Aorta (tissue), 5 donors: ENCODE measurements around the gene GRM7. TPM values are rescaled to one million over a fixed set of nuclear protein-coding genes. Genes with fewer than 3 reads are reported as not detected.
A peak's percentile ranks its signal among the peaks of the same experiment; 100 is the strongest.

ENCODE experiments used
- ATAC-seq: fragments of 200-7000 bp; cut with Tn5 transposase; one replicate; pipeline ENCODE4 v1.9.1; 2022; ENCODE audit warnings: moderate library complexity; ENCODE audit not compliant: low FRiP score
- DNase-seq, 2 donors: peaks; one replicate each; pipeline ENCODE4 v3.0.0-alpha.2; 2020
- H3K27ac ChIP-seq, 2 donors: one replicate each; pipeline ENCODE4 v1.5.1; 2013; ENCODE audit warnings: low read length in 2 of 2, mild to moderate bottlenecking in 2 of 2, moderate library complexity in 2 of 2, control low read depth in 1 of 2, inconsistent platforms in 1 of 2, low read depth in 1 of 2
- H3K27me3 ChIP-seq, 2 donors: one replicate each; pipeline ENCODE4 v1.6.1; 2013; ENCODE audit warnings: control low read depth in 1 of 2, low read length in 1 of 2, mild to moderate bottlenecking in 1 of 2, moderate library complexity in 1 of 2; ENCODE audit not compliant: insufficient read depth in 2 of 2, control insufficient read depth in 1 of 2
- H3K36me3 ChIP-seq, 2 donors: one replicate each; pipeline ENCODE4 v1.6.1; 2013; ENCODE audit warnings: control low read depth in 1 of 2, low read length in 1 of 2, mild to moderate bottlenecking in 1 of 2; ENCODE audit not compliant: insufficient read depth in 2 of 2, control insufficient read depth in 1 of 2
- H3K4me1 ChIP-seq, 2 donors: one replicate each; pipeline ENCODE4 v1.6.1; 2013; ENCODE audit warnings: low read length in 2 of 2, control low read depth in 1 of 2, mild to moderate bottlenecking in 1 of 2, moderate library complexity in 1 of 2; ENCODE audit not compliant: insufficient read depth in 2 of 2, control insufficient read depth in 1 of 2
- H3K4me3 ChIP-seq, 2 donors: one replicate each; pipeline ENCODE4 v1.5.1; 2013; ENCODE audit warnings: low read length in 2 of 2, control low read depth in 1 of 2, mild to moderate bottlenecking in 1 of 2
- H3K9me3 ChIP-seq: one replicate; pipeline ENCODE4 v1.6.1; 2013; ENCODE audit warnings: mild to moderate bottlenecking, low read length; ENCODE audit not compliant: control insufficient read depth
- whole genome bisulfite sequencing, 2 donors: extraction: QIAGEN DNeasy Blood & Tissue Kit; methylation state at CpG; one replicate each; pipeline ENCODE4 v1.1.7; 2013; 5-methylcytosine and 5-hydroxymethylcytosine counted together
- intact Hi-C, 2 donors: fragments of 100-400 bp; cut with DNase I; formaldehyde crosslinking; loops; one replicate each; pipeline versions ENCODE4 v1.14.2 to v1.15.0; 2022
- polyA plus RNA-seq, 2 donors: library from polyadenylated mRNA; stranded (reverse); fragments of 200-250 nt; gene quantifications; one replicate each; pipeline ENCODE4 v1.2.3, GENCODE V29; 2013
- total RNA-seq, 2 donors: library from RNA; stranded (reverse); fragmentation: NEBNext Ultra II Directional; extraction: Animal tissue kit (Norgen Biotek cat#: 25700); gene quantifications; one replicate each; pipeline ENCODE4 v1.2.1, GENCODE V29; 2021
- donor health status: healthy with polysubstance abuse.
- donor health status: Bipolar disorder and iron deficiency.
- donor health status: DM: no; HTN: no; CAD: no.
- donor health status: DM: no; HTN: no; CAD: no.
- donor health status: DM: yes; HTN: yes; CAD: no.

The GRM7 gene
- total and polyA plus RNA-seq, 4 donors = 0.10 to 2.5 (median 0.50) TPM

DNA sequence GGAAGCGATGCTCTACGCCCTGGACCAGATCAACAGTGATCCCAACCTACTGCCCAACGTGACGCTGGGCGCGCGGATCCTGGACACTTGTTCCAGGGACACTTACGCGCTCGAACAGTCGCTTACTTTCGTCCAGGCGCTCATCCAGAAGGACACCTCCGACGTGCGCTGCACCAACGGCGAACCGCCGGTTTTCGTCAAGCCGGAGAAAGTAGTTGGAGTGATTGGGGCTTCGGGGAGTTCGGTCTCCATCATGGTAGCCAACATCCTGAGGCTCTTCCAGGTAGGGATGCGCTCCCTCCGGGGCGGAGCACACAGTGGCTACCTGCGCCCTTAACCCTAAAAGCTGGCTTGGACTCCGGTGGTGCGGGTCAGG is 698 bp downstream of the GRM7 start:
- no peak overlapping the region for H3K27ac ChIP-seq
- no peak for ATAC-seq
- intact Hi-C loops = no loop called here
- no peak for DNase-seq
- H3K4me1 ChIP-seq = no peaks in the 10 kb centered on the region
- 1% methylated on average over 30 of the region's 30 CpGs for WGBS, 2 donors
- no peaks in the 10 kb centered on the region for H3K36me3 ChIP-seq
- no peaks in the 10 kb centered on the region for H3K27me3 ChIP-seq
- no peaks in the 10 kb centered on the region for H3K9me3 ChIP-seq
- peak overlapping the region in 1 of 2 donors; percentile 32 for H3K4me3 ChIP-seq

DNA sequence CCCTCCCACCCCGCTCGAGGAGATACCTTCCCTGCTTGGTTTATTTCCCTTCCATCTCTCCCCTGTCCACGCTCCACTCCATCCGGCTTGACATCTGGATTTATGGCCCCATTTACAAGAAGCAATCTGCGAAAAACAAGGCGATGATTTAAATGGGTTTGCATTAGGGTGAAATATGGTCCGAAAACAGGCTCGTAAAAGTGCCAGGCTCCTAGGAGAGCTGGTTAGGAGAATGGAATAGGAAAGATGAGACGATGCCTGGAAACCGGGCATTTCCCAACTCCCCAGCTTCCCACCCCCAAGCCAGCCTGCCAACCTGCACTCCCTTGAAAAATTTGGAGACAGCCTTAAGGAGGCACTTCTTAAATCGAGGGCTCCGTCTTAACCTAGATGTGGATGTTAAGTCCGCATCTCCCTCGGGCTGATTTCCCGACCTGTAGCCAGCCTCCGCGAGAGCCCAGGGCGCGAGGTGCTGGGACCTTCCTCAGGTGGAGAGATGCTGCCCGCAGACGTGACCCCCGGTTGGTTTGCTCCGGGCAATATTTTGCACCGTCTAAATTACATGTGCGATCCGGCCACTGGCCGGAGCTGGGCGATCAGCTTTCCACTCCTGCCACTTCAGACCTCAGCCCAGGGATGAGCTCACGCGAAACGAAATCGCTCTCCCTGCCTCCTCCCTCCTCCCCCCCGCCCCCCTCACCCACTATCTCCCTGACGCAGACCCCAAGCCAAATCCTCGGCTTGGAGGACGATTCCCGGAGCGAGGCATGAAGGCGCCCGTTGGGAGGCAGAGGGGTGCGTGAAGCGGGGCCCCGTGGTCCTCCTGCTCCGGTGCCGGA is 1.3 kb downstream of the GRM7 start:
- ATAC-seq (peak; percentile 6), DNase-seq (no peak)
- H3K27ac ChIP-seq = no peak overlapping the region
- no peaks in the 10 kb centered on the region for H3K27me3 ChIP-seq
- WGBS, 2 donors = 1 to 2% methylated on average over 44 to 45 of the region's 45 CpGs
- peak overlapping the region; percentile 3 to 32 for H3K4me3 ChIP-seq
- H3K9me3 ChIP-seq = no peaks in the 10 kb centered on the region
- H3K4me1 ChIP-seq = no peaks in the 10 kb centered on the region
- H3K36me3 ChIP-seq = no peaks in the 10 kb centered on the region
- intact Hi-C loops = no loop called here

DNA sequence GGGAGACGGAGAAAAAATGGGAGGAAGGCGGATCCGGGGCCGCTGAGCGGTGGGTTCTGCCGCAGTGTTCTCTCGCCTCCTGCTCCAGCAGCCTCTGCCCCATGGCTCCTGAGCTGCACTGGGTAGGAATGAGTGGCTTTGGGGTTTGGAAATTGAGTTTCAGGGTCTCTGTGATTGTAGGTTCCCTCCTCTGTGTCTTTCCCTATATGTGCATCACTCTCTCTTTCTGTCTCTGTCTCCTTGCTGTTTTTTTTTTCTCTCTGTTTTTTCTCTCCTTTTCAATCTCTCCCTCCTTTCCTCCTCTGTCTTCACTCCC is 1.9 kb downstream of the GRM7 start:
- Histone ChIP-seq H3K9me3 (no peaks in the 10 kb centered on the region), H3K27ac (no peak overlapping the region), H3K36me3 (no peaks in the 10 kb centered on the region), H3K27me3 (no peaks in the 10 kb centered on the region), H3K4me1 (no peaks in the 10 kb centered on the region), H3K4me3 (peak overlapping the region in 1 of 2 donors; percentile 32)
- intact Hi-C loops = no loop called here
- no peak for DNase-seq
- ATAC-seq = no peak
- WGBS, 2 donors = 3 to 4% methylated on average over 7 of the region's 7 CpGs

DNA sequence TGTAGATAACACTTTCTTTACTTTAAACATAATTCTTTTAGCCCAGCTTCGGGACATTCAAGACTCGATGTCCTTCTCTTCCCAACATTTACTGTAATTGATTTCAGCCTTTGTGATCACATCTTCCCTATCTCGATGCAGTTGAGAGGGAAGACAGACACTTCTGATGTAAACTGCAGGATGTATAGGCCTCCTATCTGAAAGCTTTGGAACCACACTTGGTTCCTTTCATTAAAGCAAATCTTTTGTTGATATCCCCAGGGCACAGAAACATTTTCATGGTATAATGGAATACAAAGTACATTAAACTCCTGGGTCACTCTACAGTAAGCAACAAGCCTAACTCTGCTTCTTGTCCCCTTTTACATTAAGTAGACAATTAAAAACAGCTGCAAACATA is 6.4 kb downstream of the GRM7 start:
- intact Hi-C loops = no loop called here
- no peak for ATAC-seq

DNA sequence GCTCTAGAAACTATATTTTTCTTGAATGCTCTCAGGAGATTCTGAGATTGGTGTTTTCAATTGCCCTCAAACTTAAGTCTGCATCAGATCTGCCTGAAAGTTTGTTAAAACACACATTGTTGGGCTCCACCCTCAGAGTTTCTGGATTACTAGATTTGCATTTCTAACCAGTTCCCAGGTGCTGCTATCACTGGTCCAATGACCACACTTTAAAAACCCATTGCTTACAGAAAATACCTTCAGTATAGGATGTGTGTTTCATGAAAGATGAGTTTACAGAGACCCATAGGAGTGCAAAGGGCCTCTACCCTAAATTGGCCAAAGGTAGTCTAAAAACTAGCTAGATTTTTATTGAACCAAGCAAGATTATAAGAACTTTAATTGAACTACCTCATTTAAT is 17.8 kb downstream of the GRM7 start:
- intact Hi-C loops = no loop called here
- Histone ChIP-seq H3K9me3 (no peaks in the 10 kb centered on the region), H3K4me3 (no peak overlapping the region), H3K27ac (no peak overlapping the region), H3K4me1 (no peaks in the 10 kb centered on the region), H3K36me3 (no peaks in the 10 kb centered on the region), H3K27me3 (no peaks in the 10 kb centered on the region)
- ATAC-seq (no peak), DNase-seq (no peak)

More for the DNA sequence above, 6.4 kb downstream of the GRM7 start:
- no peaks in the 10 kb centered on the region for H3K9me3 ChIP-seq
- H3K4me3 ChIP-seq = no peak overlapping the region
- no peaks in the 10 kb centered on the region for H3K36me3 ChIP-seq
- H3K27me3 ChIP-seq = no peaks in the 10 kb centered on the region
- no peak for DNase-seq
- H3K4me1 ChIP-seq = no peaks in the 10 kb centered on the region
- WGBS, 2 donors = 66 to 70% methylated on average over 3 of the region's 3 CpGs
- no peak overlapping the region for H3K27ac ChIP-seq

DNA sequence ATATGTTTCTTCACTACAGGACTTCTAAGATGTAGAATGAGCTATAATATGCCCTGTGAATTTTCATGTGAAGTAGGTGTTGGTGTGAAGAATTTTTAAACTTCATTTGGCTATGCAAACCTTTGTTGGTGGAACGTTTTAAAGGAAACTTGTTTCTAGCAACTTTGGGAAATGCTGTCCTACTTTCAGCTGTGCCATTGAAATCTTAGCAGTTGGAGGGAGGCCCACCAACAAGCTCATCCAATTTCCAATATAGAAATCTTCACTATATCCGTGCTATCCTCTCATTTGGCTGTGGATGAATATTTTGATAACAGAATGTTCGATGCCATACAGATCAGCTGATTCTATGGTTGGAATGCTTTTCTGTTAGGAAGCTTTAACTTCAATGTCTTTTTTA is 51.3 kb downstream of the GRM7 start:
- 68 to 72% methylated on average over 3 of the region's 3 CpGs for WGBS, 2 donors

DNA sequence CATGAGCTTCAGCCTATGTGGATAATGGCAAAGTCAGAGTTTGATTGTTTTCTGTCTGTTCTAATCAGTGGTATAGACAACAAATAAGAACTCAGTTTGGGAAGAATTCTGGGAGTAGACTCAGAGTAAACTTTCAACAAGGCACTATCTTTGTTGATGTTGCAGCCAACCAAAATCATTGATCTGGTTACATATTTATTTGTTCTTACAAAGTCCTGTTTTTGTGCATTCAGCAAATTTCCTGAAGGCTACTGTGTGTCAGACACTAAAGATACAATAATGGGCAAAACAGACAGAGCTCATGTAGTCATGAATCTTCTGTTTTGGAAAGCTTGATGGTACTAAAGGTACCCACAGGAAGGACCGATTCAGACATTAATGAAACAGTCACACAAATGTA is 55.0 kb downstream of the GRM7 start:
- Histone ChIP-seq H3K9me3 (no peaks in the 10 kb centered on the region), H3K4me3 (no peak overlapping the region), H3K36me3 (no peaks in the 10 kb centered on the region), H3K4me1 (no peaks in the 10 kb centered on the region), H3K27me3 (no peaks in the 10 kb centered on the region), H3K27ac (no peak overlapping the region)
- 81 to 83% methylated on average over 1 of the region's 1 CpG for WGBS, 2 donors
- no peak for ATAC-seq
- no peak for DNase-seq
- intact Hi-C loops = no loop called here

More for the DNA sequence above, 51.3 kb downstream of the GRM7 start:
- no peaks in the 10 kb centered on the region for H3K4me1 ChIP-seq
- no peak overlapping the region for H3K4me3 ChIP-seq
- ATAC-seq (no peak), DNase-seq (no peak)
- H3K27ac ChIP-seq = no peak overlapping the region
- H3K36me3 ChIP-seq = no peaks in the 10 kb centered on the region
- H3K27me3 ChIP-seq = no peaks in the 10 kb centered on the region
- intact Hi-C loops = no loop called here
- H3K9me3 ChIP-seq = no peaks in the 10 kb centered on the region

DNA sequence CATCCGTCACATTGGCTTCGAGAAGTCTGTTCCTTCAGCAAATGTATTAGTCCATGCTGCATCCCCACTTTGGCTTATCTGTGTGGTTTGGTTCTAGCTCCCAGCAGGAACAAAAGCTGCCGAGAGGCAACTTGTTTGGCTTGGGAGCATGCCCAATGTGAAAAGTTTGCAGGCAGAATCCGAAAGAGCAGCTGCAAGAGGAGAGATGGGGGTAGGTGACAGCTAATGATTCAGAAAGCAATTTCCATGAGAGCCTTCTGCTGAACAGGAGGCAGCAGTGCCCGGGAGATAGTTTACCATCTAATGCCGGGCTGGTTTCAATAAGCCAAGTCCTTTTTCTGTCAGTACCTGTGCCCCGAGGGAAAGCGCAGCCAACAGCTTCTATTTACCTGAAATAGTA is 60.2 kb downstream of the GRM7 start:
- intact Hi-C loops = no loop called here
- Histone ChIP-seq H3K27me3 (no peaks in the 10 kb centered on the region), H3K27ac (no peak overlapping the region), H3K4me1 (no peaks in the 10 kb centered on the region), H3K36me3 (no peaks in the 10 kb centered on the region), H3K9me3 (no peaks in the 10 kb centered on the region), H3K4me3 (no peak overlapping the region)
- 47 to 55% methylated on average over 8 of the region's 8 CpGs for WGBS, 2 donors
- DNase-seq = no peak
- ATAC-seq = no peak

DNA sequence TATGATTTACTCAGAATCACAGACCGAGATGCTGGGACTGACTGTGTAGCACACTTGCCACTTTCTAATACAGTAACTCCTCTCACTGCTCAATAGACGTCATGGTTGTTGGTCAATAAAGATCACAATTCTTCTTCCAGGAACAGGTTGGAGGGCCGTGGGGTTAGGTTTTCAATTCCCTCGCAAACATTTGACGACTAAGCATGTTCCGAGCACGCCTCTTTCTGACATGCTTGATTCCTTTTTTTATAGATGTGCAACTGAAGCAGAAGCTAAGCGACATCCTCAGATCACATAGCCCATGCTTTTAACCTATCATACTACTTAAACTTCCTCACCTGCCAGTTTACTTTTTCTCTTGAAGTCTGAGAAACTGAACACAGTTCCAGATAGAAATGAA is 61.0 kb downstream of the GRM7 start:
- H3K4me3 ChIP-seq = no peak overlapping the region
- whole genome bisulfite sequencing, 2 donors = 85 to 88% methylated on average over 8 of the region's 8 CpGs
- no peaks in the 10 kb centered on the region for H3K4me1 ChIP-seq
- DNase-seq (no peak), ATAC-seq (no peak)
- intact Hi-C loops = no loop called here
- no peaks in the 10 kb centered on the region for H3K27me3 ChIP-seq
- H3K27ac ChIP-seq = no peak overlapping the region
- no peaks in the 10 kb centered on the region for H3K9me3 ChIP-seq
- no peaks in the 10 kb centered on the region for H3K36me3 ChIP-seq
